NOMO-1 (cell line): Measurements from ENCODE around the gene NEAT1.

ENCODE experiments used
- DNase-seq, 2 experiments: peaks; one replicate each; lab custom pipeline; 2025; ENCODE audit not compliant: unreplicated experiment in 2 of 2; lab: John Stamatoyannopoulos, UW

Gene NEAT1

DNA sequence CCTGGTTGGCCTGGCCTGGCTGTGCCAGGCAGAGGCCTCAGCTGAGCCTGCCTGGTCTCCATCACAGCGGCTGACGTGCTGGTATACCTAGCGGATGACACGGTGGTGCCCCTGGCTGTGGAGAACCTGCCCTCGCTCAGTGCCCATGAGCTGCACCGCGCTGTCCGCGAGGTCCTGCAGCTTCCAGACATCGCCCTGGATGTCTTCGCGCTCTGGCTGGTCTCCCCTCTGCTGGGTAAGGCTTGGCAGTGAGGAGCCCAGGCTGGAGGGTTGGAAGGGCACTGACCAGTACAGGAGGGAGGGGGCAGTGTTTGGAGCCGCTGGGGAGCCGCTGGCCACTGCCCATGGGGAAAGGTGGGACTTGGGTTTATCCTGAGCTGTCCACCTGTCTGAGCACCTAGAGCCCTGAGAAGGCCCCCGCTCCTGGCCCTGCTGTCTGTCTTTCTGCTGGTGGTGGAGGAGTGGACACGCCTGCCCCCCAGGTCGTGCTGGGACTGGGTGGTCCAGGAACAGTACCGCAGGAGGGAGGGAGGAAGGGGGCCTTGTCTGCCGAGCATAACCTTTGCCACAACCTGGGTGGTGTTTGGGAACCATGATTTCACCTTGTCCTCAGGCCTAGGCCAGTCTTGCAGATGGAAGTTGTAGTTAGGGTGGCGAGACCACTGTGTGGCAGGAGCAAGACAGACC is 33.2 kb upstream of the NEAT1 start:
- DNase-seq = no peak

DNA sequence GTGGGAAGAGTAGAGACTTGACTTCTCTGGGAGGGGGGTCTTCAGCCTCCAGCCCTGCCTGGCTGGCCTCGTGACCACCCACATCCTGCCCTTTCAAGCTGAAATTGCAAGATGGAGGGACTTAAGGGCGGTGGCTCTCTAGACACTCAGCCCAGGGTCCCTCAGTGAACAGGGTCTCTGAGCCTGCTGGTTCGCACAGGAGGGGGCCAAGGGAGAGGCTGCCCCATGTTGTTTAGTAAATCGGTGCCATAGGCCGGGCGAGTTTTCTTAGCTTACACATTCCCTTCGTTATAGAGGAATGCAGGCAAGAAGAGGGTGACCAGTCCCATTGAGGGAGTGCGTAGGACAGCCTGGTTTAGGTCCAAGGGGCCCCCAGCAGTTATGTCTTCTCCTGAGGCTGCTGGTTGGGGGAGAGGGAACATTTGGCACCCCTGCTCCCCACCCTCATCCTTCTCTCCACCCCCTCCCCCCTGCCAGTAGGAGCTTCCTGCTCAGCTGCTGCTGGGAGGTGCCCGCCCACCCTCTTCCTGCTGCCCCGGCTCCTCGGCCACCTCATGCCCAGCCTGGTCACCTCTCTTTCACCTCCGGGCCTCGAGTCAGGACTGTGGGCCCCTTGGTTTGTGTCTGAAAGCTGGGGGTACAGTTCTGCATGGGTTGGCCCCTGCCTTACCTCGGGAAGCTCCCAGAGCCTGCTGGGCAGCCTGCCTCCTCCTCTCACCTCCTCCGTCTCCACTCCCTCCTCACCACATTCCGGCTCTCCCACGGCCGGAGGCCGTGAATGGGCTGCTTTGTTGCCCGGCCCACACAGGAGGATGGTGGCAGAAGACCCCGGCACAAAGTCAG is 32.3 kb upstream of the NEAT1 start:
- no peak for DNase-seq

DNA sequence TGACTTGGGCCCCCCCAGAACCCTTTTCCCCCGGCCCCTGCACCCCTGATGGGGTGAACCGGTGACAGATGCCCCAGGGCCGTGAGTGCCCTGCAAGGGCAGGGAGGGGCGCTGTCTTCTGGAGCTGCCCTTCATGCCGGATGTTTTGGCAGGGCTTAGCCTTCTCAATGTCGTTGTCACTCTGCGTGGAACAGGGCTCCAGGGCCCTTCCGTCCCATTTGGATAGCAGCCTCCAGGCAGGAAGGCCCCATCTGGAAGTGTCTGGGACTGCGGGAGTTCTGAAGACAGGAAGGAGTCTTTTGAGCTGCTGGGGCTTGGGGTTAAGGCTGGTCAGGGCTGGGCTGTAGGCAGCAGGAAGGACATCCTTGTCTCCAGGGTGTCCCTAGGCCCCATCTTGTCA is 31.6 kb upstream of the NEAT1 start:
- no peak for DNase-seq

DNA sequence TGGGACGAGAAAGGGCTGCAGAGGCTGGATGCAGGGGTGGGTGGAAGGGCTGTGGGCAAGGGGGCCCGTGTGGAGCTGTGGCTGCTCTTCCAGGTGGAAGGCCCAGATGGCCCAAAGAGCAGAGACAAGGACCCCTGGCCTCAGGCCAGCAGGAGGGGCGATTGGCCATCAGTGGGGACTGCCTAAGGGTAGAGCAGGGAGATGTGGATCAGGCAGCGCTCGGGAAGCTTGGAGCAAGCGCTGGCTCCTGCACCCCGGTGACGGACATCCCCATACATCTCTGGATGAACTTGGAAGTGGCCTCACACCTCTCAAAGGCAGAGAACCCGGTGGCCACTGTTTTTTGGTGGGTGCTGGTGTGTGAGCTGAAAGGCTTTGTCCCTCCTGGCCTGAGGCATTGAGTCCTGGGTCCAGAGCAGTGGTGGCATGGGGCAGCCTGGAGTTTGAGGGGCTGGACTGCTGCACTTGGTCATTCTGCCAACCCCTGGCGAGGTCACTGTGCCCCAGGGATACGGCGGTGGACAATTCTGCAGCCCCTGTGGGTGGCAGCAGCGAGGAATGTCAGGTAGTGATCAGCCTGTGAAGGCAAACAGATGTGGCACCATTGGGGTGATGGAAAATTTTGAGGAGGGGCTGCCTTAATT is 30.3 kb upstream of the NEAT1 start:
- no peak for DNase-seq

- no peak for DNase-seq
These were observed 29.7 kb upstream of the NEAT1 start for GRCh38 chr11:65392899-65393298.

DNA sequence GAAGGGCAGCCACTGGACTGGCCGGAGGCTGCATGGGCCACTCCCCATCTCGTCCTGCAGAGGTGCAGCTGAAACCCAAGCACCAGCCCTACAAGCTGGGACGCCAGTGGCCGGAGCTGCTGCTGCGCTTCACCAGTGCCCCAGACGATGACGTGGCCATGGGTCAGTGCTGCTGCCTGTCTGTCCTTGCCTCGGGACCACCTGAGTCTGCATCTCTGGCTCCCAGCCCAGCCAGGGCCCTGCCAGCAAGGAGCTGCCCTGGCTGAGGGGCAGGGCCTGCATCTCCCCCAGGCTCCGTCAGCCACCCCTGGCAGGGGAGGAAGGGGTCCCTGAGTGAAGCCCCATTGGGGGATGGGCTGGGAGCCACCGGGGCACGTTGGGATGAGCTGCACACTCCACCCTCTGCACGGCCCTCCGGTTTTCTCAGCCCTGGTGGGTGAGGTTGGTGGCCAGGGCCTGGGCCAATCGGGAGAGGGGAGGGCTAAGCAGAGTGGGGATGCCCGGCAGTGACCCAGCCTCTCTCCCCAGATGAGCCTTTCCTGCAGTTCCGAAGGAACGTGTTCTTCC is 29.0 kb upstream of the NEAT1 start:
- no peak for DNase-seq

DNA sequence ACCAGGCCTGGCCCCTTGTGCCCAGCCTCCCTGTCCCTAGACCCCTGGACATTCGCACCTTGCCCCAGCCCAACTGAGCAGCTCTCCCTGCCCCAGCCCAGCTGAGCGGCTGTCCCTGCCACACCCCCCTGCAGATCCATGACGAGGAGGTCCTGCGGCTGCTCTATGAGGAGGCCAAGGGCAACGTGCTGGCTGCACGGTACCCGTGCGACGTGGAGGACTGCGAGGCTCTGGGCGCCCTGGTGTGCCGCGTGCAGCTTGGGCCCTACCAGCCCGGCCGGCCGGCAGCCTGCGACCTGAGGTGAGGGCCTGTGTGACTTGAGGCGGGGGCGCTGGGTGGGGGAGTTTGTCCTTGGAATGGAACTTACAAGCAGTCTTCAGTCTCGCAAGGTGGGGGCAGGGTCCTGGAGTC is 28.5 kb upstream of the NEAT1 start:
- no peak for DNase-seq

DNA sequence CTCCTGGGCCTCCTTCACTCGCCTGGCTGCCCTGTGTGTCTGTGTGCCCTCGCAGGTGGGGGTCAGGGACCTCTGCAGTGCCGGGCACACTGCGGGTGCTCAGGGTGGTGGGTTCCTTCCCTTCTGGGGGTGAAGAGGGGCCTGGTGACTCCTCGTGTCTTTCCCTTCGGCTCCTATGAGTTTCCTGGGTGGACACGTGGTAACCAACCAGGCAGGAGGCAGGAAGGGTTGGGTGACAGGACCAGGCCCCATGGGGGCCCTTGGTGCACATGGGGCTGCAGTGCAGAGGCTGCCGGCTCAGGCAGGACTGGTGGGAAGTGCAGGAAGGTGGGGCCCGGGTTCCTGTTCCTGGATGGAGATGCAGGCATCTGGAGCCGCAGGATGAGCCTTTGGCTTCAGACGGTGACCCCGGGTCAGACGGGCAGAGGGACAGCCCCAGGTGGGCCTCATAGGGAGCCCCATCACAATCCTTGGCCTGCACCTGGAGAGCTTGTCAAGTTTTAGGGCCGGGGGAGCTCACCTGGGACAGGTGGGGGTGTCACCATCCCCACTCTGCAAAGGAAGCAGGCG is 26.6 kb upstream of the NEAT1 start:
- DNase-seq = no peak

DNA sequence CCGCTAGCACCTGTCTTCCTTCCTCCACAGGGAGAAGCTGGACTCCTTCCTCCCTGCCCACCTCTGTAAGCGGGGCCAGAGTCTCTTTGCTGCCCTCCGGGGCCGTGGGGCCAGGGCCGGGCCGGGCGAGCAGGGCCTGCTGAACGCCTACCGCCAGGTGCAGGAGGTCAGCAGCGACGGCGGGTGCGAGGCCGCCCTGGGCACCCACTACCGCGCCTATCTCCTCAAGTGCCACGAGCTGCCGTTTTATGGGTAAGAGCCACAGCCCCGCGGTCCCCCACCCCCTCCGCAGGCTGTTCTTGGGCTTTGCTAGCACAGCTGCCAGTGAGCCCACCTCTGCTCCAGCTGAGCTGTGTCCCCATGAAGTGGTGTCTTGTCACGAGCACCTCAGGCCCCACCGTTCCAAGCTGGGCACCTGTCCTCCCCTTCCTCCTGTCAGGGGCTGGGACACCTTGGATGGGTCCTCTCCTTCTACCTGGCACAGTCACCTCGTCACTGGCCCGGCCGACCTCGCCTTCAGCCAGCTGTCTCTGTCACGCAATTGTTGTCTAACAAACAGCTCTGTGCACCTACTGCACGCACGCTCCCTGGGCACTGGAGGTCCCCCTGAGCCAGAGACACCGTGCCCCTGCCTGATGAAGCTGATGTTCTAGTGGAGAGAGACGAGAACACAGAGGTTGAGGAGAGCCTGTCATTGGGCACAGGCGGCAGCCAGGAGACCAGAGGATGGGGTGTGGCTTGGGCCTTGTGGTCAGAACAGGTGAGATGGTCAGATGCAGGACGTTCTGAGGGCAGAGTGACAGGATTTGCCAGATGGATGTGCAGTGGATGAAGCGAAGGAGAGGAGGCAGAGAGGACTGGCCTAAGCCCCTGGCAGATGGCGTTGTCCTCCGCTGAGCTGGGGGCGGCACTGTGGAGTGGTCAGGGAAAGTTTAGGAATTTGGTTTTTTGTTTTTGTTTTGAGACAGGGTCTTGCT is 25.5 kb upstream of the NEAT1 start:
- no peak for DNase-seq

DNA sequence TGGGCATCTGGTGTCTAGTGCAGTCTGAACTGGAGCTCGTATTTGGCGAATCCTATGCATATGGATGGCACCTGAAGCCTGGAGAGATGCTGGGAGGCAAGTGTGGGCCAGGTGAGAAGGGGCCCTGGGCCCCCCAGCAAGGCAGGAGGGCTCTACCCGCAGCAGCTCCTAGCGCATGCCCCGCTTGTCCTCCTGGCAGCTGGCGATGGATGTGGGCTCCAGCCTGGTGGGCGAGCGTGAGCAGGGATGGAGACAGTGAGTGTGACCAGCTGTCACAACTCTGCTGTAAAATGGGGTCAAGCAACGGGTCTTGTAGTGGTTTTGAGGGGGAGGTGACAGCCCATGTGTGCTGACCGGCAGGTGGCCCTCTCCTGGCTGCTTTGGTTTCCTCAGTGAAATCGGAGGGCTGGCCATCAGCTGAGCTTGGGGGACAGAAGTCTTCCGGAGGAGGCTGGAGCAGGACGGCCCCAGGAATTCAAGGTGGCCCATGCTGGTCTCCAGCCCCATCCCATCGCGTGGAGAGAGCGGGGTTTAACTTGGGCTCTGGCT is 24.2 kb upstream of the NEAT1 start:
- no peak for DNase-seq

DNA sequence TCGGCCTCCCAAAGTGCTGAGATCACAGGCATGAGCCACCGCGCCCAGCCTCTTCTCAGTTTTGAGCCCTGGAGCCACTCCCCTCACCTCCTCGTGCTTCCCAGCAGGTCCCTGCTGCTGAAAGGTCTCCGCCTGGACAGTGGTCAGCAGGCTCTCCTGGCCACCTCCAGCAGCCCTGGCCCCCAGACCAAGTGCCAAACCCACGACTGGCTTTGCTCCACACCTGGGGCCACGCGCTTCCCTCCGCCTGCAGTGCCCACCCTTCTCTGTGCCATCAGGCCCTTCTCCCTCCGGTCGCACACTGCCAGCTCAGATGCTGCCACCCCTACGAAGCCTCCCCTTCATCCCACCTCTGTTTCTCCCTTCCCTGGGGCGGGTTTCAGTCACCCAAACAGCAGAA is 23.3 kb upstream of the NEAT1 start:
- DNase-seq = no peak

DNA sequence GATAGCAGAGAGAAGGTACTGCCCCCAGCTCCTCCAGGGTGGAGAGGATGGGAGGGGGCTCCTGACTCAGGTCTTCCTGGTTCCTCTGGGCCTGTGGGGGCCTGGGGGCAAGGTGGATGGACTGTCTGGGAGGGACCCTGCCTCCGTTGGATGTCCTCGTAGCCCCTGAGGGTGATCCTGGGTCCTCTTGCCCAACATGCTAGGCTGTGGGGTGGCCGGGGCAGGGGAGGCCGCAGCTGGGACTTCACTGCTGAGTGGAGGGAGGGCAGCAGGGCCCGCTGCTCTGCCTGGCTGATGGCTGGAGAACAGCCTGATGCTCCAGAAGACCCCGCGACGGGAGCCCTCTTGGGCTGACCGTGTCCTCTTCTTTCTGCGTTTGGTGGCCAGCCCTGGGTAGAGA is 22.8 kb upstream of the NEAT1 start:
- DNase-seq = no peak

GRCh38 chr11:65400307-65401072 is 22.1 kb upstream of the NEAT1 start:
- DNase-seq = no peak

GRCh38 chr11:65401073-65401802 is 21.4 kb upstream of the NEAT1 start:
- DNase-seq = no peak

GRCh38 chr11:65401803-65402248 is 20.8 kb upstream of the NEAT1 start:
- DNase-seq = no peak

DNA sequence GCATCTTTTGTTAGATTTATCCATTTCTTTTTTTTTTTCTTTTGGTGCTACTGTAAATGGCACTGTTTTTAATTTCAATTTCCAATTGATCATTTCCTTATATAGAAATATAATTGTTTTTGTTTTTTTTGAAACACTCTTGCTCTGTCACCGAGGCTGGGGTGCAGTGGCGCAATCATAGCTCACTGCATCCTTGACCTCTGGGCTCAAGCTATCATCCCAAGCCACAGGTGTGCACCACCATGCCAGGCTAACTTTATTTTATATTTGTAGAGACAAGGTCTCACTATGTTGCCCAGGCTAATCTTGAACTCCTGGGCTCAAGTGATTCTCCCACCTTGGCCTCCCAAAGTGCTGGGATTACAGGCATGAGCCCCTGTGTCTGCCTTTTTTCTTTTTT is 19.8 kb upstream of the NEAT1 start:
- no peak for DNase-seq

GRCh38 chr11:65403607-65404121 is 18.9 kb upstream of the NEAT1 start:
- DNase-seq = peak; percentile 73 to 89

DNA sequence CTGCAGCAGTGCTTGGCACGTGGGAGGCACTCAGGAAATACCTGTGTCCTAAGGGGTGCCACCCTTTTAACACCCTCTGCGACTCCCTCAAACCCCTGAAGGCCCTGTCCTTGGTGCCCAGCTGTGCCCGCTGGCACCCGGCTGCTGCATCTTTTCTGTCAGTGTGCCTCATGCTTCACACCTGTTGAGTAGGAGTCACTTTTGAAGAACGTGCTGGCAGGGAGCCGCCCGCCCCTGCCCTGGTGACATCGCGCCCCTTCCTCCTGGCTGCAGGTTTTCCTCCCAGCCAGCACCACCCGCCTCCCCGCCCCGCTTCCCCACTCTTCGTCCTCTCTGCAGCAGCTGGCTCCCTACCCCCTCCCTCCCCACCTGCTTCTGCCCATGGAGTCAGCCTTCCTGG is 18.4 kb upstream of the NEAT1 start:
- DNase-seq = no peak
